WTC11 (cell line): ENCODE data around the gene GMEB1. TPM values are rescaled to one million over a fixed set of nuclear protein-coding genes. Genes with fewer than 3 reads are reported as not detected.

Source experiments
- AFF4 ChIP-seq: sonication (generic); formaldehyde crosslinking; IDR thresholded peaks from 2 replicates; pipeline ENCODE4 v1.8.1; 2023; ENCODE audit warnings: mild to moderate bottlenecking, missing genetic modification reagents, borderline replicate concordance
- ATF1 ChIP-seq: sonication (generic); formaldehyde crosslinking; IDR thresholded peaks from 2 replicates; pipeline ENCODE4 v1.8.1; 2023; ENCODE audit warnings: mild to moderate bottlenecking, moderate library complexity, missing genetic modification reagents
- ATF6 ChIP-seq: sonication (generic); formaldehyde crosslinking; IDR thresholded peaks from 2 replicates; pipeline ENCODE4 v1.8.1; 2023; ENCODE audit warnings: mild to moderate bottlenecking, missing genetic modification reagents
- CREM ChIP-seq: sonication (generic); formaldehyde crosslinking; IDR thresholded peaks from 2 replicates; pipeline ENCODE4 v1.8.1; 2022; ENCODE audit warnings: mild to moderate bottlenecking, missing genetic modification reagents, moderate library complexity
- E2F1 ChIP-seq: sonication (generic); formaldehyde crosslinking; IDR thresholded peaks from 2 replicates; pipeline ENCODE4 v1.8.0; 2022; ENCODE audit warnings: mild to moderate bottlenecking, missing genetic modification reagents
- ELF4 ChIP-seq: sonication (generic); formaldehyde crosslinking; IDR thresholded peaks from 2 replicates; pipeline ENCODE4 v1.8.1; 2022; ENCODE audit warnings: low read depth, mild to moderate bottlenecking, moderate library complexity, missing genetic modification reagents
- FOXP4 ChIP-seq: sonication (generic); formaldehyde crosslinking; IDR thresholded peaks from 2 replicates; pipeline ENCODE4 v1.8.0; 2022; ENCODE audit warnings: mild to moderate bottlenecking, missing genetic modification reagents
- HMGXB4 ChIP-seq: sonication (generic); formaldehyde crosslinking; IDR thresholded peaks from 2 replicates; pipeline ENCODE4 v1.8.1; 2023; ENCODE audit warnings: mild to moderate bottlenecking, moderate library complexity, missing genetic modification reagents
- IRF1 ChIP-seq: sonication (generic); formaldehyde crosslinking; IDR thresholded peaks from 2 replicates; pipeline ENCODE4 v1.8.0; 2023; ENCODE audit warnings: missing genetic modification reagents
- IRF2 ChIP-seq: sonication (generic); formaldehyde crosslinking; IDR thresholded peaks from 2 replicates; pipeline ENCODE4 v1.8.0; 2022; ENCODE audit warnings: low read depth, missing genetic modification reagents, borderline replicate concordance
- MLX ChIP-seq: sonication (generic); formaldehyde crosslinking; IDR thresholded peaks from 2 replicates; pipeline ENCODE4 v1.8.1; 2023; ENCODE audit warnings: mild to moderate bottlenecking, missing genetic modification reagents, moderate library complexity
- NFE2L1 ChIP-seq: sonication (generic); formaldehyde crosslinking; IDR thresholded peaks from 2 replicates; pipeline ENCODE4 v1.8.1; 2023; ENCODE audit warnings: missing genetic modification reagents
- NFYB ChIP-seq: sonication (generic); formaldehyde crosslinking; conservative IDR thresholded peaks from 2 replicates; pipeline ENCODE4 v1.8.0; 2022; ENCODE audit warnings: low read depth, missing genetic modification reagents
- NR1H2 ChIP-seq: sonication (generic); formaldehyde crosslinking; IDR thresholded peaks from 2 replicates; pipeline ENCODE4 v1.9.0; 2021; ENCODE audit warnings: mild to moderate bottlenecking, moderate library complexity, missing genetic modification reagents
- SMAD4 ChIP-seq: sonication (generic); formaldehyde crosslinking; IDR thresholded peaks from 2 replicates; pipeline ENCODE4 v1.8.0; 2022; ENCODE audit warnings: mild to moderate bottlenecking, missing genetic modification reagents
- STAT6 ChIP-seq: sonication (generic); formaldehyde crosslinking; conservative IDR thresholded peaks from 2 replicates; pipeline ENCODE4 v1.8.1; 2023; ENCODE audit warnings: mild to moderate bottlenecking, low read depth, missing genetic modification reagents, moderate library complexity
- ZBTB21 ChIP-seq: sonication (generic); formaldehyde crosslinking; IDR thresholded peaks from 2 replicates; pipeline ENCODE4 v1.8.1; 2023; ENCODE audit warnings: mild to moderate bottlenecking, missing genetic modification reagents, borderline replicate concordance
- ZBTB43 ChIP-seq: sonication (generic); formaldehyde crosslinking; IDR thresholded peaks from 2 replicates; pipeline ENCODE4 v1.8.1; 2023; ENCODE audit warnings: mild to moderate bottlenecking, missing genetic modification reagents
- ZNF121 ChIP-seq: sonication (generic); formaldehyde crosslinking; IDR thresholded peaks from 2 replicates; pipeline ENCODE4 v1.8.0; 2023; ENCODE audit warnings: missing genetic modification reagents
- ZNF263 ChIP-seq: sonication (generic); formaldehyde crosslinking; IDR thresholded peaks from 2 replicates; pipeline ENCODE4 v1.8.1; 2022; ENCODE audit warnings: low read depth, mild to moderate bottlenecking, moderate library complexity, missing genetic modification reagents
- ZNF671 ChIP-seq: fragments of 250-450 bp; sonication (Bioruptor Pico); IDR thresholded peaks from 2 replicates; pipeline ENCODE4 v1.8.0; 2021; ENCODE audit warnings: mild to moderate bottlenecking
- total RNA-seq: library from RNA; stranded (reverse); gene quantifications from 3 replicates; pipeline ENCODE4 v1.2.3, GENCODE V29; 2021

GMEB1 gene
- total RNA-seq, 1 experiment from 2014 or later = 29.4 TPM

GRCh38 chr1:28648474-28649198, 19.9 kb upstream of the GMEB1 start, which contains the start of gene RNU11 (continued):
- TF ChIP-seq MLX (CRISPR knock-in tag) (no peak; the same call in 1 of the 2 replicates), ZBTB43 (CRISPR knock-in tag) (peak; percentile 70; the same call in 1 of the 2 replicates), ATF1 (CRISPR knock-in tag) (peak; percentile 84; the same call in 1 of the 2 replicates), ZBTB21 (no peak), FOXP4 (CRISPR knock-in tag) (peak; percentile 48), SMAD4 (CRISPR knock-in tag) (peak; percentile 66; the same call in 1 of the 2 replicates), IRF2 (CRISPR knock-in tag) (no peak), E2F1 (CRISPR knock-in tag) (no peak), ATF6 (CRISPR knock-in tag) (no peak), AFF4 (CRISPR knock-in tag) (0 out of 2 replicates have a peak, but pooled peaks have one; percentile 77), HMGXB4 (CRISPR knock-in tag) (peak; percentile 56; the same call in 1 of the 2 replicates), ZNF671 (CRISPR knock-in tag) (peak; percentile 99), NFE2L1 (CRISPR knock-in tag) (no peak; the same call in 1 of the 2 replicates), CREM (CRISPR knock-in tag) (peak; percentile 89), ZNF263 (CRISPR knock-in tag) (peak; percentile 66), ELF4 (CRISPR knock-in tag) (no peak; the same call in 1 of the 2 replicates), NFYB (CRISPR knock-in tag) (peak; percentile 38), STAT6 (CRISPR knock-in tag) (no peak), ZNF121 (CRISPR knock-in tag) (no peak), IRF1 (CRISPR knock-in tag) (peak; percentile 83; the same call in 1 of the 2 replicates), NR1H2 (peak; percentile 69; the same call in 1 of the 2 replicates)
